ENCODE data around the gene SERPINA3.

- TF ChIP-seq CTCF (IDR thresholded peaks at IDR 0.05) (no peak), EZH2 (IDR thresholded peaks at IDR 0.05) (no peak), EZH2phosphoT487 (IDR thresholded peaks at IDR 0.05) (no peak)
Measured at GRCh38 chr14:94562941-94563883, 49.0 kb upstream of the SERPINA3 start.
